Endodermal cell (in vitro differentiated cells): ENCODE measurements around the gene CMIP. TPM values are rescaled to one million over a fixed set of nuclear protein-coding genes. Genes with fewer than 3 reads are reported as not detected.
A peak's percentile ranks its signal among the peaks of the same experiment; 100 is the strongest.

Experiments used
- DNase-seq: peaks from one replicate; pipeline ENCODE4 v3.0.0-alpha.2; 2017
- H3K27ac ChIP-seq: 2 replicates; pipeline ENCODE4 v1.5.1; 2013; ENCODE audit warnings: mild to moderate bottlenecking, low read depth, low read length, moderate library complexity
- H3K27me3 ChIP-seq: 2 replicates; pipeline ENCODE4 v1.6.1; 2013; ENCODE audit warnings: mild to moderate bottlenecking, low read length, moderate library complexity; ENCODE audit not compliant: insufficient read depth, control insufficient read depth, poor library complexity, severe bottlenecking
- H3K36me3 ChIP-seq: 2 replicates; pipeline ENCODE4 v1.7.0; 2013; ENCODE audit warnings: mild to moderate bottlenecking, low read length, moderate library complexity; ENCODE audit not compliant: control insufficient read depth, insufficient read depth
- H3K4me1 ChIP-seq: one replicate; pipeline ENCODE4 v1.7.0; 2013; ENCODE audit warnings: low read length; ENCODE audit not compliant: control insufficient read depth, insufficient read depth
- H3K4me3 ChIP-seq: 2 replicates; pipeline ENCODE4 v1.5.1; 2013; ENCODE audit warnings: mild to moderate bottlenecking, low read length, moderate library complexity
- H3K9ac ChIP-seq: 2 replicates; pipeline ENCODE4 v1.6.1; 2013; ENCODE audit warnings: mild to moderate bottlenecking, low read length, moderate library complexity; ENCODE audit not compliant: poor library complexity, severe bottlenecking; ENCODE audit errors: extremely low read depth
- H3K9me3 ChIP-seq: 2 replicates; pipeline ENCODE4 v1.6.1; 2013; ENCODE audit warnings: mild to moderate bottlenecking, low read length, moderate library complexity; ENCODE audit not compliant: control insufficient read depth
- H3K27ac Mint-ChIP-seq: 2 replicates; pipeline ENCODE4 v1.8.0; 2020; ENCODE audit warnings: mixed read lengths
- H3K27me3 Mint-ChIP-seq: 2 replicates; pipeline ENCODE4 v1.8.0; 2021; ENCODE audit warnings: mild to moderate bottlenecking, mixed read lengths; ENCODE audit not compliant: insufficient read depth
- H3K36me3 Mint-ChIP-seq: 2 replicates; pipeline ENCODE4 v1.8.0; 2020; ENCODE audit warnings: low read depth, mixed read lengths
- H3K4me1 Mint-ChIP-seq: 2 replicates; pipeline ENCODE4 v1.8.0; 2020; ENCODE audit warnings: mixed read lengths
- H3K4me3 Mint-ChIP-seq: 2 replicates; pipeline ENCODE4 v1.8.0; 2020; ENCODE audit warnings: mild to moderate bottlenecking, moderate library complexity, mixed read lengths
- H3K9me3 Mint-ChIP-seq: 2 replicates; pipeline ENCODE4 v1.8.0; 2020; ENCODE audit warnings: mild to moderate bottlenecking, mixed read lengths
- CTCF ChIP-seq: fragments of 200-600 bp; sonication (generic); conservative IDR thresholded peaks from 2 replicates; pipeline ENCODE4 v1.5.0; 2021; ENCODE audit warnings: antibody characterized with exemption, mild to moderate bottlenecking
- WGBS, 2 experiments: methylation state at CpG; one replicate each; pipeline versions ENCODE4 v1.1.5 to v1.1.7; 2013; ENCODE audit warnings: missing lambda C conversion rate in 2 of 2, mixed read lengths in 1 of 2; ENCODE audit not compliant: insufficient coverage in 1 of 2, insufficient read length in 1 of 2; 5-methylcytosine and 5-hydroxymethylcytosine counted together
- total RNA-seq, 2 donors: library from RNA; stranded (reverse); fragmentation: NEBNext Ultra II Directional in 1 of 2; extraction: Animal tissue kit (Norgen Biotek cat#: 25700) in 1 of 2; gene quantifications; 2 replicates in 1 of 2; 3 replicates in 1 of 2; pipeline ENCODE4 v1.2.1, GENCODE V29; 2021

Gene CMIP
- total RNA-seq, 2 donors from 2014 or later, result 64.0 to 64.7 TPM

GRCh38 chr16:81410643-81411293 is 33.8 kb upstream of the CMIP start:
- H3K36me3 ChIP-seq, result no peaks in the 10 kb centered on the region
- H3K9me3 Mint-ChIP-seq, result no peaks in the 10 kb centered on the region
- H3K9me3 ChIP-seq, result no peaks in the 10 kb centered on the region
- H3K4me3 Mint-ChIP-seq, result no peak overlapping the region
- H3K27me3 Mint-ChIP-seq, result peaks cover 2% of the 10 kb centered on the region
- 46 to 70% methylated on average over 8 to 10 of the region's 10 CpGs for WGBS, 2 experiments
- no peaks in the 10 kb centered on the region for H3K27me3 ChIP-seq
- no peak overlapping the region for H3K27ac ChIP-seq
- H3K4me1 Mint-ChIP-seq, result peaks cover 12% of the 10 kb centered on the region
- TF ChIP-seq CTCF, result no peak
- no peaks in the 10 kb centered on the region for H3K4me1 ChIP-seq
- H3K4me3 ChIP-seq, result no peak overlapping the region
- H3K9ac ChIP-seq, result no peak overlapping the region
- peak overlapping the region; percentile 48 for H3K27ac Mint-ChIP-seq
- peak; percentile 77 for DNase-seq
- H3K36me3 Mint-ChIP-seq, result no peaks in the 10 kb centered on the region

GRCh38 chr16:81413245-81413990 is 31.2 kb upstream of the CMIP start:
- H3K9me3 ChIP-seq, result no peaks in the 10 kb centered on the region
- WGBS, 2 experiments, result 86 to 90% methylated on average over 10 to 11 of the region's 11 CpGs
- Mint-ChIP-seq H3K27me3 (peaks cover 2% of the 10 kb centered on the region), H3K4me1 (peaks cover 15% of the 10 kb centered on the region), H3K9me3 (no peaks in the 10 kb centered on the region), H3K36me3 (no peaks in the 10 kb centered on the region), H3K27ac (no peak overlapping the region), H3K4me3 (no peak overlapping the region)
- no peak for DNase-seq
- no peak overlapping the region for H3K4me3 ChIP-seq
- no peaks in the 10 kb centered on the region for H3K27me3 ChIP-seq
- H3K9ac ChIP-seq, result no peak overlapping the region
- H3K36me3 ChIP-seq, result no peaks in the 10 kb centered on the region
- TF ChIP-seq CTCF, result no peak
- H3K27ac ChIP-seq, result no peak overlapping the region
- no peaks in the 10 kb centered on the region for H3K4me1 ChIP-seq

- Mint-ChIP-seq H3K27me3 (no peaks in the 10 kb centered on the region), H3K27ac (no peak overlapping the region), H3K4me1 (peaks cover 14% of the 10 kb centered on the region), H3K36me3 (no peaks in the 10 kb centered on the region), H3K9me3 (no peaks in the 10 kb centered on the region), H3K4me3 (no peak overlapping the region)
- Histone ChIP-seq H3K9ac (no peak overlapping the region), H3K36me3 (no peaks in the 10 kb centered on the region), H3K27ac (no peak overlapping the region), H3K9me3 (no peaks in the 10 kb centered on the region), H3K4me1 (no peaks in the 10 kb centered on the region), H3K4me3 (no peak overlapping the region), H3K27me3 (no peaks in the 10 kb centered on the region)
- WGBS, 2 experiments, result 33 to 50% methylated on average over 9 to 11 of the region's 11 CpGs
- DNase-seq, result peak; percentile 86
- TF ChIP-seq CTCF, result no peak
Observed at GRCh38 chr16:81415751-81416150, 28.9 kb upstream of the CMIP start.
